Choroid plexus epithelial cell (primary cell): ENCODE measurements around the gene GPR4.

Source experiments
- DNase-seq: peaks from one replicate; pipeline ENCODE4 v3.0.0-alpha.2; 2010; ENCODE audit warnings: low read depth
- H3K4me3 ChIP-seq: 2 replicates; pipeline ENCODE4 v1.5.1; 2011; ENCODE audit warnings: low read depth, mild to moderate bottlenecking, control low read depth, low read length, moderate library complexity
- TF ChIP-seq, protein P1 (sequence below): conservative IDR thresholded peaks from 2 replicates; pipeline ENCODE4 v1.5.1; 2011; ENCODE audit warnings: low read depth, mild to moderate bottlenecking, control low read depth, inconsistent platforms, low read length, moderate library complexity

Gene GPR4

DNA sequence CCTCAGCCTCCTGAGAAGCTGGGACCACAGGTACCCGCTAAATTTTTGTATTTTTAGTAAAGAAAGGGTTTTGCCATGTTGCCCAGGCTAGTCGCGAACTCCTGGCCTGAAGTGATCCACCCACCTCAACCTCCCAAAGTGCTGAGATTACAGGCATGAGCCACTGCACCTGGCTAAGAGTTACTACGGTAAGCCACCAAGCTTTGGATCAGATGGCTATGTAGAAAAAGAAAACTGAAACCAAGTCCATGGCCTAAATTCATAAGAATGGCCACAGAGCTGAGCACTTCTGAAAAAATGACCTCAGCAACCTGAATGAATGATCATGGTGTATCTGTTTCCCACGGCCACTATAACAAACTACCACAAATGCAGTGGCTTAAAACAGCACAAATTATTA lies 26.8 kb downstream of the GPR4 start:
- peak; percentile 33 for DNase-seq
- TF ChIP-seq, protein P1, sequence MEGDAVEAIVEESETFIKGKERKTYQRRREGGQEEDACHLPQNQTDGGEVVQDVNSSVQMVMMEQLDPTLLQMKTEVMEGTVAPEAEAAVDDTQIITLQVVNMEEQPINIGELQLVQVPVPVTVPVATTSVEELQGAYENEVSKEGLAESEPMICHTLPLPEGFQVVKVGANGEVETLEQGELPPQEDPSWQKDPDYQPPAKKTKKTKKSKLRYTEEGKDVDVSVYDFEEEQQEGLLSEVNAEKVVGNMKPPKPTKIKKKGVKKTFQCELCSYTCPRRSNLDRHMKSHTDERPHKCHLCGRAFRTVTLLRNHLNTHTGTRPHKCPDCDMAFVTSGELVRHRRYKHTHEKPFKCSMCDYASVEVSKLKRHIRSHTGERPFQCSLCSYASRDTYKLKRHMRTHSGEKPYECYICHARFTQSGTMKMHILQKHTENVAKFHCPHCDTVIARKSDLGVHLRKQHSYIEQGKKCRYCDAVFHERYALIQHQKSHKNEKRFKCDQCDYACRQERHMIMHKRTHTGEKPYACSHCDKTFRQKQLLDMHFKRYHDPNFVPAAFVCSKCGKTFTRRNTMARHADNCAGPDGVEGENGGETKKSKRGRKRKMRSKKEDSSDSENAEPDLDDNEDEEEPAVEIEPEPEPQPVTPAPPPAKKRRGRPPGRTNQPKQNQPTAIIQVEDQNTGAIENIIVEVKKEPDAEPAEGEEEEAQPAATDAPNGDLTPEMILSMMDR: no peak
- no peak overlapping the region for H3K4me3 ChIP-seq

GRCh38 chr19:45574526-45574925 lies 27.5 kb downstream of the GPR4 start:
- peak; percentile 53 for DNase-seq
- TF ChIP-seq, protein P1: no peak

DNA sequence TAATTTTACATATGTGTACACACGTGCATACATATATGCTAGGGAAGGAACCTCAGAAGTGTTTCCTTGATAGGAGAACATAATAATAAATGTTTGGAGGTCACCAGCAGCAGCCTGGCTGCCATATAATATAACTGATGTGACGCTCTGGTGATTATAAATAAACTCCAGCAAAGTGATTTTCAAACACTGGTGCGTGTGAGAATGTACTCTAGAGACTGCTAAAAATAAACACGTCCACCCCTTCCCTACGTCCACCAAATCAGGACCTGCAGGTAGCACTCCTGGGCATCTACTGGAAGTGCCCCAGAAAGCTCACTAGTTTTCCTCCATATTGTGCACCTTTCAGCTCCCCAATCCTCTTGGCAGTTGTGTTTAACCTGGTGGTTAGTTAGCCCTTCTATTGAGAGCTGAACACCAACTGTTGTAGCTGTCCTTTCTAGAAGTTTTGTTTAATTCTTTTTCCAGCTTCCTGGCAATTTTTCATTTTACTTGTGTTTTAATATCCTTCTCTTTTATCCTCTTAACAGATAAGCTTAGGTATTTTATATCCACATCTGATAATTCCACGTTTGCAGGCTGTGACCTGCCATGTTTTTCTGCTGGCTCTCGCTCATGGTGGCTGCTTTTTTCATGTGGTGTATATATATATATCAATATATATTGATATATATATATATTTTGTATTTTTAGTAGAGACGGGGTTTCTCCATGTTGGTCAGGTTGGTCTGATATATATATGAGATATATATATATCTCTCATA lies 30.4 kb downstream of the GPR4 start:
- no peak for DNase-seq
- H3K4me3 ChIP-seq: no peak overlapping the region
- TF ChIP-seq, protein P1: no peak

More at GRCh38 chr19:45574526-45574925, 27.5 kb downstream of the GPR4 start:
- H3K4me3 ChIP-seq: no peak overlapping the region

DNA sequence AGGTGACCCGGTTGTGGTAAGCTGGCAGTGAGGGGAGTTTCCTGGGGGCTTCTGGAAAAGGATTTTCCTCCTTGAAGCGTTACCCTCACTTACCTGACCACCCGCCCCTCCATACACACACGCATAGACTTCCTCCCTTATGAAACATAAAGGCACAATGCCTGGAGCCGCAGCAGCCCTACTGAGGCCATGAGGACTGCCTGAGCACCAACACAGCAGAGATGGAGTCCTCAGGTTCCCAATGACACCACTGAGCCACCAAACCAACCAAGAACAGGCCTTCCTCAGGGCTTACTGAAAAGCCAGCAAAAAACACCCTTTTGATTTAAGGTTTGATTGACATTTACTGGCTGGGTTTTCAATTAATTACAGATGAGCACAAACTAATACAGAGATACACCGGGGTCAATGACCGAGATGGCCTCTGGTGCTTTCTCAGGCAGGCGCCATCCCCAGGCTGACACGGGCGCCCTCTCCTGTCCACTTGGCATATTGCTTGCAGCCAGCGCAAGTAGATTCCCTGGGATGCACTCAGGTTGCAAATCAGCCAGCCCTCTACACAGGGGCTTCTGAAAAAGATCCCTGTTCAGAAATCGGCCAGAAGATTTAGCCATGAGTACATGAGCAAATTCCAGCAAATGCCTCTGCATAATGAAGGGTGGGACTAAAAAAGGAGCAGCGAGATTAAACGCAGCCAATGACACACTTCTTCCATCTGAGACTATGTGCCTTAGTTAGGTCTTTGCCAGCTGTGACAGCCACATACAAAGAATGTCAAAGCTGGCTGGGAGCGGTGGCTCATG lies 32.2 kb downstream of the GPR4 start:
- peak; percentile 57 for DNase-seq
- H3K4me3 ChIP-seq: no peak overlapping the region
- TF ChIP-seq, protein P1: peak; percentile 94

DNA sequence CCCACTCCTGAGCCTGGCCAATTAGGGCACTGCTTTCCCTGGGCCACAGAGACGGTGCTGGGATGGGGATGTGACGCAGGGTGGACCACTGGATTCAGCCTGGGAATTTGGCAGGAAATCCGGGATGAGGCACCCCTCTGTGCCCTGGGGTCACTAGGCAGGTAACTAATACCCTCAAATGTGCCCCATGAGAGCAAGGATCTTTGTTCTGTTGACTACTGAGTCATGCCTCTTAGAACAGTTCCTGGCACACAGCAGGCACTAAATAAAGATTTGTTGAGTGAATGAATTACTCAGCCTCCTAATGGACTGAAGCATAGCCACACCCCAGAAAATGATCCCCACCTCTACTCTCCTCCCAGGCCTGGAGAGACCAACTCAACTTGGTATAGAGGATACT lies 33.3 kb downstream of the GPR4 start:
- peak; percentile 73 for DNase-seq
- TF ChIP-seq, protein P1: no peak

GRCh38 chr19:45567609-45568008 lies 34.4 kb downstream of the GPR4 start:
- TF ChIP-seq, protein P1: no peak

More for the DNA sequence above, 33.3 kb downstream of the GPR4 start:
- H3K4me3 ChIP-seq: no peak overlapping the region

More at GRCh38 chr19:45567609-45568008, 34.4 kb downstream of the GPR4 start:
- H3K4me3 ChIP-seq: no peak overlapping the region
- DNase-seq: no peak
